Measurements from ENCODE around the gene SPTBN4.

Gene SPTBN4

DNA sequence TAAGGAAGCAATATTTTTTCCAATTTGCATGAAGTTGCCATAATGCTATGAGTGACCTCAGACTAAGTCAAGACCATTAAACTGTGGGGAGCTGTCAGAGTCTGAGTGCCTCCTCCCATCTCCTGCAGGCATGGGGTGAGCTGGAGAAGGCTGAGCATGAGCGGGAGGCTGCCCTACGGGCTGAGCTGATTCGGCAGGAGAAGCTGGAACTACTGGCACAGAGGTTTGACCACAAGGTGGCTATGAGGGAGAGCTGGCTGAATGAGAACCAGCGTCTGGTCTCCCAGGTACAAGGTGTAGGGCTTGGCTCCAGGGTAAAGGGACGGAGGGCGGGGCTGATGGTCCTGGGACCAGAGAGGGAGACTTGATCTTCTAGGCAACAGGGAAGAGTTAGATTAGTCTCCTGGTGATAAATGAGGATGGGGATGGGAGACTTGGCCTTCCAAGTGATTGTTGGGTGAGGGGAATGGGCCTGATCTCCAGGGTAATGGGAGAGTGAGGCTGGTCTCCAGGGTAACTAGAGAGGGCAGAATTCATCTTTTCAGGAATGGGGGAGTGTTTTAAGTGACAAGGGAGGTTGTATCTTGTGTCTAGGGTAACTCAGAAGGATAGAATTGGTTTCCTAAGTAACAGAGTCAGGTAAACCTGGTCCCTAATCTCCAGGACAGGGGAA is 36.0 kb downstream of the SPTBN4 start (continued):
- TF ChIP-seq, protein P1, sequence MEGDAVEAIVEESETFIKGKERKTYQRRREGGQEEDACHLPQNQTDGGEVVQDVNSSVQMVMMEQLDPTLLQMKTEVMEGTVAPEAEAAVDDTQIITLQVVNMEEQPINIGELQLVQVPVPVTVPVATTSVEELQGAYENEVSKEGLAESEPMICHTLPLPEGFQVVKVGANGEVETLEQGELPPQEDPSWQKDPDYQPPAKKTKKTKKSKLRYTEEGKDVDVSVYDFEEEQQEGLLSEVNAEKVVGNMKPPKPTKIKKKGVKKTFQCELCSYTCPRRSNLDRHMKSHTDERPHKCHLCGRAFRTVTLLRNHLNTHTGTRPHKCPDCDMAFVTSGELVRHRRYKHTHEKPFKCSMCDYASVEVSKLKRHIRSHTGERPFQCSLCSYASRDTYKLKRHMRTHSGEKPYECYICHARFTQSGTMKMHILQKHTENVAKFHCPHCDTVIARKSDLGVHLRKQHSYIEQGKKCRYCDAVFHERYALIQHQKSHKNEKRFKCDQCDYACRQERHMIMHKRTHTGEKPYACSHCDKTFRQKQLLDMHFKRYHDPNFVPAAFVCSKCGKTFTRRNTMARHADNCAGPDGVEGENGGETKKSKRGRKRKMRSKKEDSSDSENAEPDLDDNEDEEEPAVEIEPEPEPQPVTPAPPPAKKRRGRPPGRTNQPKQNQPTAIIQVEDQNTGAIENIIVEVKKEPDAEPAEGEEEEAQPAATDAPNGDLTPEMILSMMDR (tag by site-specific recombination; IDR thresholded peaks at IDR 0.05) = peak; percentile 70
- no peak for TF ChIP-seq YY1 (tag by site-specific recombination; IDR thresholded peaks at IDR 0.05)
- no peak for TF ChIP-seq ZNF426 (tag by site-specific recombination; IDR thresholded peaks at IDR 0.05)
- no peak for TF ChIP-seq ZNF510 (tag by site-specific recombination; IDR thresholded peaks at IDR 0.05; ENCODE audit: insufficient replicate concordance)
- TF ChIP-seq ZBTB17 (tag by site-specific recombination; IDR thresholded peaks at IDR 0.05) = peak; percentile 35; the same call in 1 of the 2 replicates

DNA sequence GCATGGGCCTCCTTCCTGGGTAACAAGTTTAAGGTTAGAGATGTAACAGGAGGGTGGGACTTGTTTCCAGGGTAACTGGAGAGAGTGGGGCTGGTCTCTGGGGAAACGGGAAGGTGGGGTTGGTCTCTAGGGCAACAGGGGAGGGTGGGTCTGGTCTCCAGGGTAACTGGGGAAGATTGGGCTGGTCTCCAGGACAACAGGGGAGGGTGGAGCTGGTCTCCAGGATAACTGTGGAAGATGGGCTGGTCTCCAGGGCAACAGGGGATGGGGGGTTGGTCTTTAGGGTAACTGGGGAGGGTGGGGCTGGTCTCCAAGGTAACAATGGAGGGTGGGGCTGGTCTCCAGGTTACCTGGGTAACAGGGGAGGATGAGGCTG is 36.5 kb downstream of the SPTBN4 start:
- H3K4me1 ChIP-seq (ENCODE audit: control insufficient read depth, insufficient read depth, low read length) = no peaks in the 10 kb centered on the region
- H3K27ac ChIP-seq (ENCODE audit: extremely low read depth, low read depth, low read length) = no peak overlapping the region
- TF ChIP-seq MYNN (tag by site-specific recombination; IDR thresholded peaks at IDR 0.05; ENCODE audit: borderline replicate concordance) = peak; percentile 56
- TF ChIP-seq KLF1 (tag by site-specific recombination; IDR thresholded peaks at IDR 0.05) = peak; percentile 95
- TF ChIP-seq SP2 (tag by site-specific recombination; IDR thresholded peaks at IDR 0.05) = peak; percentile 49
- no peak for TF ChIP-seq ZNF391 (tag by site-specific recombination; IDR thresholded peaks at IDR 0.05; ENCODE audit: borderline replicate concordance, low read depth)
- TF ChIP-seq, protein P2, sequence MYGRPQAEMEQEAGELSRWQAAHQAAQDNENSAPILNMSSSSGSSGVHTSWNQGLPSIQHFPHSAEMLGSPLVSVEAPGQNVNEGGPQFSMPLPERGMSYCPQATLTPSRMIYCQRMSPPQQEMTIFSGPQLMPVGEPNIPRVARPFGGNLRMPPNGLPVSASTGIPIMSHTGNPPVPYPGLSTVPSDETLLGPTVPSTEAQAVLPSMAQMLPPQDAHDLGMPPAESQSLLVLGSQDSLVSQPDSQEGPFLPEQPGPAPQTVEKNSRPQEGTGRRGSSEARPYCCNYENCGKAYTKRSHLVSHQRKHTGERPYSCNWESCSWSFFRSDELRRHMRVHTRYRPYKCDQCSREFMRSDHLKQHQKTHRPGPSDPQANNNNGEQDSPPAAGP (tag by site-specific recombination; IDR thresholded peaks at IDR 0.05) = 0 out of 2 replicates have a peak, but pooled peaks have one; percentile 41
- no peaks in the 10 kb centered on the region; a peak in 1 of 3 replicates for H3K36me3 ChIP-seq (ENCODE audit: control insufficient read depth in 2 of 2, insufficient read depth in 1 of 2, low read length in 2 of 2)
- CTCF ChIA-PET = interaction anchor here (0.9 kb wide), 1 partner anchor 20 kb away, joined by 3 read pairs; no protein-coding TSS in a partner anchor
- H3K4me3 ChIP-seq (ENCODE audit: low read depth, low read length) = no peak overlapping the region
- POLR2A ChIA-PET = interaction anchor here (0.6 kb wide), 1 partner anchor 10 kb away, joined by 5 read pairs; no protein-coding TSS in a partner anchor
- no peaks in the 10 kb centered on the region for H3K9me3 ChIP-seq (ENCODE audit: control insufficient read depth, insufficient read depth, low read depth, low read length)

DNA sequence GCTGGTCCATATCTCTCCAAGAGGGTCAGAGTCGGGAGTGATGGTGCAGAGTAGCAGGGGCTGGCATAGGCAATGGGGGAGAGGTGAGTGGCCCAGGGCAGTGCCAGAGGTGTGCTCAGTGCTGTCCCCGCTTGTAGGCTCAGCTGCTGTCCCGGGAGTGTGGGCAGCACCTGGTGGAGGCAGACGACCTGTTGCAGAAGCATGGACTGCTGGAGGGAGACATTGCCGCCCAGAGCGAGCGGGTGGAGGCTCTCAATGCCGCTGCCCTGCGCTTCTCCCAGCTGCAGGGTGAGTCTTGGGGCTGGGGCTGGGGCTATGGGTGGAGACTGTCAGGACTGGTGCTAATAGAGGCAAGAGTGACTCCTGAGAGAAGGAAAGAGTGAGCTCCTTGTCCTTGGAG is 39.3 kb downstream of the SPTBN4 start:
- no peak overlapping the region for H3K4me3 ChIP-seq (ENCODE audit: low read depth, low read length)
- H3K27ac ChIP-seq (ENCODE audit: extremely low read depth, low read depth, low read length) = no peak overlapping the region
- no peaks in the 10 kb centered on the region; a peak in 1 of 3 replicates for H3K36me3 ChIP-seq (ENCODE audit: control insufficient read depth in 2 of 2, insufficient read depth in 1 of 2, low read length in 2 of 2)
- ChIA-PET POLR2A (no interaction called here), CTCF (interaction anchor here (0.6 to 2.2 kb wide), 5 partner anchors 11 to 64 kb away, joined by 3 to 9 read pairs (median 4); no protein-coding TSS in a partner anchor)
- no peaks in the 10 kb centered on the region for H3K9me3 ChIP-seq (ENCODE audit: control insufficient read depth, insufficient read depth, low read depth, low read length)
- no peaks in the 10 kb centered on the region for H3K4me1 ChIP-seq (ENCODE audit: control insufficient read depth, insufficient read depth, low read length)
- TF ChIP-seq ZNF521 (tag by site-specific recombination; IDR thresholded peaks at IDR 0.05) (no peak), ZSCAN30 (tag by site-specific recombination; IDR thresholded peaks at IDR 0.05) (no peak), ZNF2 (tag by site-specific recombination; IDR thresholded peaks at IDR 0.05) (no peak), KLF1 (tag by site-specific recombination; IDR thresholded peaks at IDR 0.05) (peak; percentile 50; the same call in 1 of the 2 replicates), ZNF514 (tag by site-specific recombination; IDR thresholded peaks at IDR 0.05) (no peak), ZFP41 (tag by site-specific recombination; IDR thresholded peaks at IDR 0.05; ENCODE audit: borderline replicate concordance) (no peak), SCRT1 (tag by site-specific recombination; IDR thresholded peaks at IDR 0.05; ENCODE audit: borderline replicate concordance) (peak; percentile 82; the same call in 1 of the 2 replicates), ZNF140 (tag by site-specific recombination; IDR thresholded peaks at IDR 0.05) (no peak), OSR2 (tag by site-specific recombination; IDR thresholded peaks at IDR 0.05) (no peak), ZXDB (tag by site-specific recombination; IDR thresholded peaks at IDR 0.05) (no peak), SCRT2 (tag by site-specific recombination; IDR thresholded peaks at IDR 0.05) (peak; percentile 91), ZNF785 (tag by site-specific recombination; IDR thresholded peaks at IDR 0.05) (no peak), ZNF169 (tag by site-specific recombination; IDR thresholded peaks at IDR 0.05) (peak; percentile 50; the same call in 1 of the 2 replicates), ZBTB20 (tag by site-specific recombination; IDR thresholded peaks at IDR 0.05) (no peak)
- TF ChIP-seq, protein P3, sequence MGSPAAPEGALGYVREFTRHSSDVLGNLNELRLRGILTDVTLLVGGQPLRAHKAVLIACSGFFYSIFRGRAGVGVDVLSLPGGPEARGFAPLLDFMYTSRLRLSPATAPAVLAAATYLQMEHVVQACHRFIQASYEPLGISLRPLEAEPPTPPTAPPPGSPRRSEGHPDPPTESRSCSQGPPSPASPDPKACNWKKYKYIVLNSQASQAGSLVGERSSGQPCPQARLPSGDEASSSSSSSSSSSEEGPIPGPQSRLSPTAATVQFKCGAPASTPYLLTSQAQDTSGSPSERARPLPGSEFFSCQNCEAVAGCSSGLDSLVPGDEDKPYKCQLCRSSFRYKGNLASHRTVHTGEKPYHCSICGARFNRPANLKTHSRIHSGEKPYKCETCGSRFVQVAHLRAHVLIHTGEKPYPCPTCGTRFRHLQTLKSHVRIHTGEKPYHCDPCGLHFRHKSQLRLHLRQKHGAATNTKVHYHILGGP (tag by site-specific recombination; IDR thresholded peaks at IDR 0.05) = no peak
- TF ChIP-seq, protein P4, sequence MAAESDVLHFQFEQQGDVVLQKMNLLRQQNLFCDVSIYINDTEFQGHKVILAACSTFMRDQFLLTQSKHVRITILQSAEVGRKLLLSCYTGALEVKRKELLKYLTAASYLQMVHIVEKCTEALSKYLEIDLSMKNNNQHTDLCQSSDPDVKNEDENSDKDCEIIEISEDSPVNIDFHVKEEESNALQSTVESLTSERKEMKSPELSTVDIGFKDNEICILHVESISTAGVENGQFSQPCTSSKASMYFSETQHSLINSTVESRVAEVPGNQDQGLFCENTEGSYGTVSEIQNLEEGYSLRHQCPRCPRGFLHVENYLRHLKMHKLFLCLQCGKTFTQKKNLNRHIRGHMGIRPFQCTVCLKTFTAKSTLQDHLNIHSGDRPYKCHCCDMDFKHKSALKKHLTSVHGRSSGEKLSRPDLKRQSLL (tag by site-specific recombination; IDR thresholded peaks at IDR 0.05) = no peak
- TF ChIP-seq, protein P5, sequence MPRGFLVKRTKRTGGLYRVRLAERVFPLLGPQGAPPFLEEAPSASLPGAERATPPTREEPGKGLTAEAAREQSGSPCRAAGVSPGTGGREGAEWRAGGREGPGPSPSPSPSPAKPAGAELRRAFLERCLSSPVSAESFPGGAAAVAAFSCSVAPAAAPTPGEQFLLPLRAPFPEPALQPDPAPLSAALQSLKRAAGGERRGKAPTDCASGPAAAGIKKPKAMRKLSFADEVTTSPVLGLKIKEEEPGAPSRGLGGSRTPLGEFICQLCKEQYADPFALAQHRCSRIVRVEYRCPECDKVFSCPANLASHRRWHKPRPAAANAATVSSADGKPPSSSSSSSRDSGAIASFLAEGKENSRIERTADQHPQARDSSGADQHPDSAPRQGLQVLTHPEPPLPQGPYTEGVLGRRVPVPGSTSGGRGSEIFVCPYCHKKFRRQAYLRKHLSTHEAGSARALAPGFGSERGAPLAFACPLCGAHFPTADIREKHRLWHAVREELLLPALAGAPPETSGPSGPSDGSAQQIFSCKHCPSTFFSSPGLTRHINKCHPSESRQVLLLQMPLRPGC (tag by site-specific recombination; IDR thresholded peaks at IDR 0.05) = no peak

Measured in HEK293 (cell line).